ENCODE data around the gene RASA4.
"Not testable (repeated sequence)": the region's sequence is repeated elsewhere in the genome, so short reads cannot be mapped to it uniquely, and the experiment has no call there.

Gene RASA4

GRCh38 chr7:102606848-102607247 lies 9.7 kb downstream of the RASA4 start:
- DNase-seq (ENCODE audit: low read depth) = not testable (repeated sequence)

- not testable (repeated sequence) for DNase-seq (ENCODE audit: low read depth)
Observed at GRCh38 chr7:102604431-102605145, 12.0 kb downstream of the RASA4 start.

- not testable (repeated sequence) for DNase-seq (ENCODE audit: low read depth)
Observed at GRCh38 chr7:102602317-102602716, 14.2 kb downstream of the RASA4 start.

GRCh38 chr7:102599699-102600098 lies 16.9 kb downstream of the RASA4 start:
- DNase-seq (ENCODE audit: low read depth) = not testable (repeated sequence)

GRCh38 chr7:102596036-102596435 lies 20.5 kb downstream of the RASA4 start:
- DNase-seq (ENCODE audit: low read depth) = not testable (repeated sequence)

- DNase-seq (ENCODE audit: low read depth) = not testable (repeated sequence)
Observed at GRCh38 chr7:102593637-102594334, 22.8 kb downstream of the RASA4 start.

- not testable (repeated sequence) for DNase-seq (ENCODE audit: low read depth)
Observed at GRCh38 chr7:102592477-102593019, 24.0 kb downstream of the RASA4 start.

- not testable (repeated sequence) for DNase-seq (ENCODE audit: low read depth)
Observed at GRCh38 chr7:102589857-102590256, 26.7 kb downstream of the RASA4 start.

GRCh38 chr7:102583495-102583894 lies 33.1 kb downstream of the RASA4 start:
- not testable (repeated sequence) for DNase-seq (ENCODE audit: low read depth)

GRCh38 chr7:102581722-102582121 lies 34.8 kb downstream of the RASA4 start:
- not testable (repeated sequence) for DNase-seq (ENCODE audit: low read depth)

- DNase-seq (ENCODE audit: low read depth) = not testable (repeated sequence)
Observed at GRCh38 chr7:102578486-102578885, 38.1 kb downstream of the RASA4 start.

GRCh38 chr7:102577315-102578240 lies 39.0 kb downstream of the RASA4 start:
- not testable (repeated sequence) for DNase-seq (ENCODE audit: low read depth)

GRCh38 chr7:102576363-102576762 lies 40.2 kb downstream of the RASA4 start:
- DNase-seq (ENCODE audit: low read depth) = not testable (repeated sequence)

- not testable (repeated sequence) for DNase-seq (ENCODE audit: low read depth)
Observed at GRCh38 chr7:102574607-102575006, 41.9 kb downstream of the RASA4 start.

GRCh38 chr7:102572261-102573239 lies 44.0 kb downstream of the RASA4 start, which contains the start of gene POLR2J3:
Gene POLR2J3 (minus strand): TSS chr7:102572583. CDS start chr7:102572521, 62 bp downstream.
- DNase-seq (ENCODE audit: low read depth) = peak; percentile 100

GRCh38 chr7:102568620-102569019 lies 47.9 kb downstream of the RASA4 start:
- not testable (repeated sequence) for DNase-seq (ENCODE audit: low read depth)

GRCh38 chr7:102550808-102551422 lies 65.6 kb downstream of the RASA4 start, which contains the start of gene SPDYE2:
Gene SPDYE2 (plus strand): TSS chr7:102551226. CDS start chr7:102553256, 2,030 bp downstream.
- not testable (repeated sequence) for DNase-seq (ENCODE audit: low read depth)

- not testable (repeated sequence) for DNase-seq (ENCODE audit: low read depth)
Observed at GRCh38 chr7:102546353-102546752, 70.2 kb downstream of the RASA4 start.

- DNase-seq (ENCODE audit: low read depth) = not testable (repeated sequence)
Observed at GRCh38 chr7:102545288-102545687, 71.3 kb downstream of the RASA4 start.

GRCh38 chr7:102544372-102544771 lies 72.2 kb downstream of the RASA4 start:
- DNase-seq (ENCODE audit: low read depth) = not testable (repeated sequence)
